BLaER1 treated with 17β-estradiol and CSF1 and Interleukin-3, amounts not matched to agents 10 nM and 100 nM (cell line): ENCODE measurements around the gene RNF20.
A peak's percentile ranks its signal among the peaks of the same experiment; 100 is the strongest.
"Not testable (repeated sequence)": the region's sequence is repeated elsewhere in the genome, so short reads cannot be mapped to it uniquely, and the experiment has no call there.

Experiments
- H3K27ac ChIP-seq, 11 experiments: shearing (Covaris generic); formaldehyde crosslinking; 2 replicates each; pipeline ENCODE4 v1.8.1; 2022
- H3K27me3 ChIP-seq, 11 experiments: shearing (Covaris generic); formaldehyde crosslinking; 2 replicates each; pipeline ENCODE4 v1.8.1; 2022
- H3K36me3 ChIP-seq, 11 experiments: shearing (Covaris generic); formaldehyde crosslinking; 2 replicates each; pipeline ENCODE4 v1.8.1; 2022
- H3K4me1 ChIP-seq, 10 experiments: shearing (Covaris generic); formaldehyde crosslinking; 2 replicates each; pipeline ENCODE4 v1.8.1; 2022
- H3K4me2 ChIP-seq, 11 experiments: shearing (Covaris generic); formaldehyde crosslinking; 2 replicates each; pipeline ENCODE4 v1.8.1; 2022
- H3K4me3 ChIP-seq, 10 experiments: shearing (Covaris generic); formaldehyde crosslinking; 2 replicates each; pipeline ENCODE4 v1.8.1; 2022
- H3K9ac ChIP-seq, 11 experiments: shearing (Covaris generic); formaldehyde crosslinking; 2 replicates each; pipeline ENCODE4 v1.8.1; 2022
- H3K9me3 ChIP-seq, 11 experiments: shearing (Covaris generic); formaldehyde crosslinking; replicated peaks in 1 of 11; 2 replicates each; pipeline ENCODE4 v1.8.1; 2022
- H4K20me1 ChIP-seq, 11 experiments: shearing (Covaris generic); formaldehyde crosslinking; 2 replicates each; pipeline ENCODE4 v1.8.1; 2022
- Cebpa-rat ChIP-seq, 11 experiments: shearing (Covaris generic); IDR thresholded peaks; 2 replicates each; pipeline ENCODE4 v1.8.1; 2022

RNF20 gene

DNA sequence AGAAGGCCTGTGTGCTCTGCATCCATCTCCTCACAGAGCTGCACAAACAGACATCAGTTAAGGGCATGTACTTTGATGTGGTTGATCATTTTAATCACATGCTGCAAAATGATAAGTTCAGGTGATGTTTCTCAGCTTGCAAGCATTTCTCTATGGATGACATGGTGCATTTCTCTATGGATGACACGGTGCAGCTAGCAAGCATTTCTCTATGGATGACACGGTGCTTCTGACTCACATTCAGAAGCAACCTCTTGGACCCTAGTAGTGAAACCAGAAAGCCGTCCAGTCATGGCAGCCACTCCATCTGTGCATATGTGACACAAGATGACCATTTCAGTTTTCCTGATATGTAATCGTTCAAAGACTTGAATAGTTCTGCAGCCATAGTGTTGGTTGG, 24.1 kb upstream of the RNF20 start:
- H3K9ac ChIP-seq, result no peak overlapping the region
- H3K36me3 ChIP-seq, result no peaks in the 10 kb centered on the region
- H3K27ac ChIP-seq, result no peak overlapping the region
- H3K4me2 ChIP-seq, result no peak overlapping the region
- H3K9me3 ChIP-seq, result no peaks in the 10 kb centered on the region
- no peak for TF ChIP-seq Cebpa-rat (IDR thresholded peaks at IDR 0.05)
- H4K20me1 ChIP-seq, result no peaks in the 10 kb centered on the region
- peaks cover 0 to 14% (median 9%) of the 10 kb centered on the region in 10 experiments; a peak in 12 of 20 replicates for H3K4me1 ChIP-seq
- H3K27me3 ChIP-seq, result no peaks in the 10 kb centered on the region
- no peak overlapping the region for H3K4me3 ChIP-seq

- Histone ChIP-seq H4K20me1 (no peaks in the 10 kb centered on the region), H3K9me3 (no peaks in the 10 kb centered on the region), H3K4me1 (peaks cover 0 to 14% (median 9%) of the 10 kb centered on the region in 10 experiments; a peak in 12 of 20 replicates), H3K4me2 (no peak overlapping the region), H3K36me3 (no peaks in the 10 kb centered on the region), H3K27me3 (no peaks in the 10 kb centered on the region), H3K4me3 (no peak overlapping the region), H3K27ac (no peak overlapping the region), H3K9ac (no peak overlapping the region)
- no peak for TF ChIP-seq Cebpa-rat (IDR thresholded peaks at IDR 0.05)
Observed at GRCh38 chr9:101510459-101510858, 23.2 kb upstream of the RNF20 start.

DNA sequence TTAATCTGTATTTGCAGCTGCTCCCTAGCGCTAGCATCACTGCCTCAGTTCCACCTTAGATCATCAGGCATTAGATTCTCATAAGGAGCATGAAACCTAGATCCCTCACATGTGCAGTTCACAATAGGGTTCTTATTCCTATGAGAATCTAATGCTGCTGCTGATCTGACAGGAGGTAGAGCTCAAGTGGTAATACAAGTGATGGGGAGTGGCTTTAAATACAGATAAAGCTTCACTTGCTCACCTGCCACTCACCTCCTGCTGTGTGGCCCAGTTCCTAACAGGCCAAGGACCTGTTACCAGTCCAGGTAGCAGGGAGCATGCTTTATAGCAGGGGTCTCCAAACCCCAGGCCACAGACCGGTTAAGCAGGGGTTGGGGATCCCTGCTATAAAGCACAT, 22.6 kb upstream of the RNF20 start:
- Histone ChIP-seq H3K9me3 (no peaks in the 10 kb centered on the region), H3K9ac (no peak overlapping the region), H4K20me1 (no peaks in the 10 kb centered on the region), H3K36me3 (no peaks in the 10 kb centered on the region), H3K27ac (no peak overlapping the region), H3K4me2 (no peak overlapping the region), H3K27me3 (no peaks in the 10 kb centered on the region), H3K4me1 (peaks cover 0 to 14% (median 9%) of the 10 kb centered on the region in 10 experiments; a peak in 12 of 20 replicates), H3K4me3 (no peak overlapping the region)
- TF ChIP-seq Cebpa-rat (IDR thresholded peaks at IDR 0.05), result no peak

DNA sequence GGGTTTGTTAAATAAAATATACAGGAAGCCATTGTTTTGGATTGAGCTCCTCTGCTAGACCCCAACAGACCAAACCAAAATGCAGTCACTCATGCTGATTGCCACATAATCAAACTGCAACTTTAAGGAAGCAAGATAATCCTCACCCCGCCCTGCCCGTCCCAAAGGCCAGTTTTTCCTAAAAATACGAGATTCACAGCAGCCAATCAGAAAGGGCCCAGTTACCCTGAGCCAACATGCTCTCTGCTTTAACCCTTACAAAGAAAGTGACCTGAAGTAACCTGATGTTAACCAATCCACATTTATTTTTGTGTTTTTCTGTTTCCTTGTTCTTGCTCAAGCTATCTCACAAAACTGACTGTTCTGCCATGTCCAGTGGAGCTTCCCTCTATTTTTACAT, 21.5 kb upstream of the RNF20 start:
- Histone ChIP-seq H3K4me1 (peaks cover 0 to 14% (median 9%) of the 10 kb centered on the region in 10 experiments; a peak in 12 of 20 replicates), H3K4me2 (peak overlapping the region in 7 of 11 experiments; percentile 3 to 42 (median 33); a peak in 11 of 22 replicates), H3K27me3 (no peaks in the 10 kb centered on the region), H3K4me3 (no peak overlapping the region), H3K36me3 (no peaks in the 10 kb centered on the region), H3K9ac (no peak overlapping the region), H4K20me1 (no peaks in the 10 kb centered on the region), H3K9me3 (no peaks in the 10 kb centered on the region), H3K27ac (peak overlapping the region in 2 of 11 experiments; percentile 10 to 21; a peak in 3 of 22 replicates)
- no peak for TF ChIP-seq Cebpa-rat (IDR thresholded peaks at IDR 0.05)

GRCh38 chr9:101513351-101513750, 20.3 kb upstream of the RNF20 start:
- Histone ChIP-seq H3K27ac (no peak overlapping the region), H3K4me2 (no peak overlapping the region), H3K27me3 (no peaks in the 10 kb centered on the region), H3K36me3 (no peaks in the 10 kb centered on the region), H3K9ac (no peak overlapping the region), H3K4me3 (no peak overlapping the region), H3K4me1 (peaks cover 0 to 14% (median 9%) of the 10 kb centered on the region in 10 experiments; a peak in 12 of 20 replicates), H3K9me3 (peaks cover 0 to 2% (median 0%) of the 10 kb centered on the region in 11 experiments; a peak in 1 of 22 replicates), H4K20me1 (no peaks in the 10 kb centered on the region)
- TF ChIP-seq Cebpa-rat (IDR thresholded peaks at IDR 0.05), result no peak

GRCh38 chr9:101514071-101514470, 19.6 kb upstream of the RNF20 start:
- peaks cover 0 to 5% (median 0%) of the 10 kb centered on the region in 11 experiments; a peak in 1 of 22 replicates for H3K9me3 ChIP-seq
- H3K4me3 ChIP-seq, result no peak overlapping the region
- H4K20me1 ChIP-seq, result no peaks in the 10 kb centered on the region
- no peak overlapping the region for H3K9ac ChIP-seq
- H3K36me3 ChIP-seq, result no peaks in the 10 kb centered on the region
- no peak overlapping the region for H3K4me2 ChIP-seq
- no peaks in the 10 kb centered on the region for H3K27me3 ChIP-seq
- H3K27ac ChIP-seq, result no peak overlapping the region
- TF ChIP-seq Cebpa-rat (IDR thresholded peaks at IDR 0.05), result no peak
- H3K4me1 ChIP-seq, result peaks cover 0 to 14% (median 9%) of the 10 kb centered on the region in 10 experiments; a peak in 12 of 20 replicates

GRCh38 chr9:101516655-101517054, 17.0 kb upstream of the RNF20 start:
- Histone ChIP-seq H4K20me1 (no peaks in the 10 kb centered on the region), H3K4me3 (no peak overlapping the region), H3K9ac (no peak overlapping the region), H3K27me3 (no peaks in the 10 kb centered on the region), H3K27ac (no peak overlapping the region), H3K9me3 (peaks cover 0 to 5% (median 0%) of the 10 kb centered on the region in 11 experiments; a peak in 1 of 22 replicates), H3K4me2 (no peak overlapping the region), H3K4me1 (peaks cover 0 to 14% (median 9%) of the 10 kb centered on the region in 10 experiments; a peak in 12 of 20 replicates), H3K36me3 (no peaks in the 10 kb centered on the region)
- no peak for TF ChIP-seq Cebpa-rat (IDR thresholded peaks at IDR 0.05)

DNA sequence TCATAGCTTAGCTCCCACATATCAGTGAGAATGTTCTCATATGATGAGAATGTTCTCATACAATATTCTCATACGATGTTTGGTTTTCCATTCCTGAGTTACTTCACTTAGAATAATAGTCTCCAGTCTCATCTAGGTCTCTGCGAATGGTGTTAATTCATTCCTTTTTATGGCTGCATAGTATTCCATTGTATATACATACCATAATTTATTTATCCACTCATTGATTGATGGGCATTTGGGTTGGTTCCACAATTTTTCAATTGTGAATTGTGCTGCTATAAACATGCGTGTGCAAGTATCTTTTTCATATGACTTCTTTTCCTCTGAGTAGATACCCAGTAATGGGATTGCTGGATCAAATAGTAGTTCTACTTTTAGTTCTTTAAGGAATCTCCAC, 15.2 kb upstream of the RNF20 start:
- not testable (repeated sequence) for H3K27ac ChIP-seq, H3K9ac ChIP-seq, H3K4me2 ChIP-seq, H3K36me3 ChIP-seq, H3K27me3 ChIP-seq, H3K4me3 ChIP-seq, H4K20me1 ChIP-seq, H3K4me1 ChIP-seq, H3K9me3 ChIP-seq

DNA sequence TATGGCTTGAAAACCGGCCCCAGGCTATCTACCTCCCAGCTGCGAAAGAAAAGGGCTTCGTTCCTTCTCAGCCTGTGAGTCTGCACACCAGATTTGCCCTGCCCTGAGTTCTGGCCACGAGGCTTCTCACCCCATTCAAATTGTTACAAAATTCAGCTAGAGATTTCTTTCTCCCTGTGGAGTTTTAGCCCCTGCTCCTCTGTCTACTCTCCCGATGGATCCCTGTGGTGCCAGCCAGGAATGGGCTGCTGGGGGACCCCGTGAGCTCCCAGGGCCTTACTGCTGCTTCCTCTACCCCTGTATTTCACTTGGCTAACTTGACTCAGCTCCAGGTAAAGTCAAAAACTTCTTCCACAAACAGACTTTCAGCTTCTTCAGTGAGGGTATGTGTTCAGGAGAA, 9.3 kb upstream of the RNF20 start:
- no peak overlapping the region for H3K4me3 ChIP-seq
- H3K36me3 ChIP-seq, result no peaks in the 10 kb centered on the region
- H3K4me2 ChIP-seq, result no peak overlapping the region
- H3K9me3 ChIP-seq, result no peaks in the 10 kb centered on the region
- H3K9ac ChIP-seq, result no peak overlapping the region
- no peaks in the 10 kb centered on the region for H3K27me3 ChIP-seq
- H3K4me1 ChIP-seq, result no peaks in the 10 kb centered on the region
- H3K27ac ChIP-seq, result no peak overlapping the region
- no peak for TF ChIP-seq Cebpa-rat (IDR thresholded peaks at IDR 0.05)
- no peaks in the 10 kb centered on the region for H4K20me1 ChIP-seq

GRCh38 chr9:101527066-101527465, 6.6 kb upstream of the RNF20 start:
- Histone ChIP-seq H3K27me3 (no peaks in the 10 kb centered on the region), H3K9ac (no peak overlapping the region), H3K4me3 (no peak overlapping the region), H3K4me1 (no peaks in the 10 kb centered on the region; a peak in 1 of 20 replicates), H3K4me2 (no peak overlapping the region), H3K9me3 (no peaks in the 10 kb centered on the region), H4K20me1 (no peaks in the 10 kb centered on the region), H3K27ac (no peak overlapping the region), H3K36me3 (no peaks in the 10 kb centered on the region)
- no peak for TF ChIP-seq Cebpa-rat (IDR thresholded peaks at IDR 0.05)
